H9 (cell line): ENCODE data around the gene ANKRD12. TPM values are rescaled to one million over a fixed set of nuclear protein-coding genes. Genes with fewer than 3 reads are reported as not detected.

ENCODE experiments used
- DNase-seq: peaks from one replicate; pipeline ENCODE4 v3.0.0-alpha.2; 2017
- H2AFZ ChIP-seq: one replicate; pipeline ENCODE4 v1.6.1; 2013; ENCODE audit warnings: mild to moderate bottlenecking, low read length, control low read depth, moderate library complexity
- H2AK5ac ChIP-seq: 2 replicates; pipeline ENCODE4 v1.6.1; 2013; ENCODE audit warnings: low read length, control low read depth, mixed read lengths; ENCODE audit not compliant: insufficient read length
- H2BK120ac ChIP-seq: one replicate; pipeline ENCODE4 v1.6.1; 2013; ENCODE audit warnings: low read depth, mild to moderate bottlenecking, low read length, control low read depth, inconsistent platforms; ENCODE audit not compliant: poor library complexity, severe bottlenecking
- H2BK12ac ChIP-seq: 2 replicates; pipeline ENCODE4 v1.6.1; 2013; ENCODE audit warnings: low read length, control low read depth, mixed read lengths, low read depth; ENCODE audit not compliant: insufficient read length
- H2BK15ac ChIP-seq: 2 replicates; pipeline ENCODE4 v1.6.1; 2013; ENCODE audit warnings: low read depth, low read length, control low read depth
- H2BK20ac ChIP-seq: one replicate; pipeline ENCODE4 v1.6.1; 2013; ENCODE audit warnings: low read depth, mild to moderate bottlenecking, low read length, control low read depth, inconsistent platforms; ENCODE audit not compliant: poor library complexity, severe bottlenecking
- H2BK5ac ChIP-seq: 2 replicates; pipeline ENCODE4 v1.6.1; 2013; ENCODE audit warnings: low read length, control low read depth, mixed read lengths; ENCODE audit not compliant: insufficient read length
- H3K14ac ChIP-seq: 2 replicates; pipeline ENCODE4 v1.6.1; 2013; ENCODE audit warnings: low read length, control low read depth; ENCODE audit not compliant: insufficient read depth
- H3K18ac ChIP-seq: 2 replicates; pipeline ENCODE4 v1.6.1; 2013; ENCODE audit warnings: low read depth, mild to moderate bottlenecking, mixed read lengths, low read length, control low read depth; ENCODE audit not compliant: insufficient read length
- H3K23ac ChIP-seq: 2 replicates; pipeline ENCODE4 v1.6.1; 2013; ENCODE audit warnings: low read length, control low read depth, mixed read lengths, low read depth; ENCODE audit not compliant: insufficient read length
- H3K23me2 ChIP-seq: 2 replicates; pipeline ENCODE4 v1.6.1; 2013; ENCODE audit warnings: low read depth, mild to moderate bottlenecking, mixed read lengths, low read length, control low read depth; ENCODE audit not compliant: insufficient read length, poor library complexity, severe bottlenecking
- H3K27ac ChIP-seq: 2 replicates; pipeline ENCODE4 v1.5.1; 2013; ENCODE audit warnings: low read length, control low read depth, mixed read lengths, low read depth; ENCODE audit not compliant: insufficient read length
- H3K27me3 ChIP-seq: 2 replicates; pipeline ENCODE4 v1.6.1; 2013; ENCODE audit warnings: low read length, control low read depth, inconsistent platforms; ENCODE audit not compliant: insufficient read depth
- H3K4ac ChIP-seq: 2 replicates; pipeline ENCODE4 v1.6.1; 2013; ENCODE audit warnings: low read depth, mild to moderate bottlenecking, control low read depth, inconsistent platforms, low read length, moderate library complexity
- H3K4me1 ChIP-seq: 2 replicates; pipeline ENCODE4 v1.6.1; 2013; ENCODE audit warnings: low read length, control low read depth, inconsistent platforms; ENCODE audit not compliant: insufficient read depth
- H3K4me2 ChIP-seq: 2 replicates; pipeline ENCODE4 v1.6.1; 2013; ENCODE audit warnings: low read length, control low read depth, mixed read lengths; ENCODE audit not compliant: insufficient read length, insufficient read depth
- H3K56ac ChIP-seq: 2 replicates; pipeline ENCODE4 v1.6.1; 2013; ENCODE audit warnings: low read depth, mild to moderate bottlenecking, mixed read lengths, low read length, control low read depth; ENCODE audit not compliant: insufficient read length
- H3K79me1 ChIP-seq: 2 replicates; pipeline ENCODE4 v1.6.1; 2013; ENCODE audit warnings: low read depth, mild to moderate bottlenecking, moderate library complexity, low read length, control low read depth, inconsistent platforms; ENCODE audit not compliant: insufficient read depth, poor library complexity, severe bottlenecking
- H3K79me2 ChIP-seq: 2 replicates; pipeline ENCODE4 v1.6.1; 2013; ENCODE audit warnings: low read length, control low read depth, inconsistent platforms; ENCODE audit not compliant: insufficient read depth
- H3K9ac ChIP-seq: 2 replicates; pipeline ENCODE4 v1.6.1; 2013; ENCODE audit warnings: low read length, control low read depth, mixed read lengths; ENCODE audit not compliant: insufficient read length; ENCODE audit errors: extremely low read depth
- H3K9me3 ChIP-seq: one replicate; pipeline ENCODE4 v1.6.1; 2013; ENCODE audit warnings: low read depth, low read length, inconsistent platforms; ENCODE audit not compliant: control insufficient read depth
- H3T11ph ChIP-seq: one replicate; pipeline ENCODE4 v1.6.1; 2013; ENCODE audit warnings: mild to moderate bottlenecking, low read length, control low read depth, inconsistent platforms
- H4K20me1 ChIP-seq: one replicate; pipeline ENCODE4 v1.6.1; 2013; ENCODE audit not compliant: control insufficient read depth, insufficient read length, insufficient read depth
- H4K5ac ChIP-seq: 2 replicates; pipeline ENCODE4 v1.6.1; 2013; ENCODE audit warnings: low read depth, mild to moderate bottlenecking, mixed read lengths, low read length, control low read depth; ENCODE audit not compliant: insufficient read length
- H4K8ac ChIP-seq: replicated peaks from 2 replicates; pipeline ENCODE4 v1.6.1; 2013; ENCODE audit warnings: low read length, control low read depth, mixed read lengths, low read depth; ENCODE audit not compliant: insufficient read length
- H4K91ac ChIP-seq: 2 replicates; pipeline ENCODE4 v1.6.1; 2013; ENCODE audit warnings: low read depth, mild to moderate bottlenecking, moderate library complexity, mixed read lengths, low read length, control low read depth; ENCODE audit not compliant: insufficient read length
- H3K27ac Mint-ChIP-seq, 3 experiments: 2 replicates in 2 of 3; 3 replicates in 1 of 3; pipeline ENCODE4 v1.8.0; 2020 to 2021; ENCODE audit warnings: mixed read lengths in 3 of 3, mild to moderate bottlenecking in 1 of 3, moderate library complexity in 1 of 3
- H3K27me3 Mint-ChIP-seq: 2 replicates; pipeline ENCODE4 v1.8.0; 2021; ENCODE audit warnings: low read depth, mild to moderate bottlenecking, moderate library complexity, mixed read lengths
- H3K36me3 Mint-ChIP-seq, 3 experiments: 2 replicates in 2 of 3; 3 replicates in 1 of 3; pipeline ENCODE4 v1.8.0; 2020 to 2021; ENCODE audit warnings: low read depth in 3 of 3, mixed read lengths in 3 of 3; ENCODE audit not compliant: insufficient read depth in 1 of 3
- H3K4me1 Mint-ChIP-seq, 2 experiments: 2 replicates each; pipeline ENCODE4 v1.8.0; 2020; ENCODE audit warnings: mixed read lengths in 2 of 2
- H3K4me3 Mint-ChIP-seq, 2 experiments: 2 replicates in 1 of 2; 3 replicates in 1 of 2; pipeline ENCODE4 v1.8.0; 2020 to 2021; ENCODE audit warnings: mild to moderate bottlenecking in 2 of 2, mixed read lengths in 2 of 2, moderate library complexity in 1 of 2
- H3K9me3 Mint-ChIP-seq, 2 experiments: 2 replicates in 1 of 2; 3 replicates in 1 of 2; pipeline ENCODE4 v1.8.0; 2020; ENCODE audit warnings: mild to moderate bottlenecking in 2 of 2, mixed read lengths in 2 of 2, moderate library complexity in 1 of 2
- WGBS: extraction: QIAGEN DNeasy Blood & Tissue Kit; methylation state at CpG from one replicate; pipeline ENCODE4 v1.1.7; 2013; ENCODE audit warnings: missing lambda C conversion rate, low lambda C conversion rate, mixed read lengths; ENCODE audit not compliant: insufficient read length; ENCODE audit errors: extremely low coverage; 5-methylcytosine and 5-hydroxymethylcytosine counted together
- total RNA-seq: library from RNA; stranded (reverse); gene quantifications from 2 replicates; pipeline ENCODE4 v1.2.1, GENCODE V29; 2021
- TF ChIP-seq, protein P1 (sequence below): fragments of 200-600 bp; sonication (generic); conservative IDR thresholded peaks from 3 replicates; pipeline ENCODE4 v1.8.0; 2021; ENCODE audit warnings: antibody characterized with exemption, mild to moderate bottlenecking

ANKRD12 gene
- total RNA-seq, 1 experiment from 2014 or later, result 38.9 TPM

DNA sequence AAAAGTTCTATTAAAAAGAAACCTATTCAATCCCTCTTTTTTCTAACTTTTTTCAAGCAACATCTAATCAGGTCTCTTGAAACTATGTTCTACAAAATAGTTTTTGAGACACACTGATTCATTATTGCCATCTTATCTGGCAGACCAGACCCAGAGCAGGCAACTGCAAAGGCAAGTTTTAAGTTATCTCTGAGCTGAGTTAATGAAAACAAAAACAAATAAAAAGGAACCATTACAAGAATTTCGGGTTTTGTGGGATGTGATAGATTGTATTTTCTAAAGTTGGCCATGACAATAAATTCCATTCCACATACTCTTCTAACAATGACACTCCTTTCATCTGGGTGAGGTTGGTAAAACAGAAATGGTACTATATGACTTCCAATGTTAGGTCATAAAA lies 182.8 kb downstream of the ANKRD12 start:
- Histone ChIP-seq H3K4me2 (no peak overlapping the region), H3K56ac (no peak overlapping the region), H3K18ac (no peak overlapping the region), H4K91ac (no peak overlapping the region), H4K8ac (no peak overlapping the region), H2BK12ac (no peak overlapping the region), H3K79me2 (no peaks in the 10 kb centered on the region), H2BK120ac (no peak overlapping the region), H3K23me2 (no peaks in the 10 kb centered on the region), H3T11ph (no peak overlapping the region), H2BK20ac (no peak overlapping the region), H3K79me1 (no peaks in the 10 kb centered on the region), H3K9ac (no peak overlapping the region), H4K20me1 (no peaks in the 10 kb centered on the region), H2AFZ (no peak overlapping the region), H3K14ac (no peak overlapping the region), H2AK5ac (no peak overlapping the region), H3K27ac (no peak overlapping the region), H3K4me1 (no peaks in the 10 kb centered on the region), H4K5ac (no peak overlapping the region), H3K9me3 (no peaks in the 10 kb centered on the region), H3K27me3 (no peaks in the 10 kb centered on the region), H2BK5ac (no peak overlapping the region), H3K23ac (no peak overlapping the region), H3K4ac (no peak overlapping the region), H2BK15ac (no peak overlapping the region)
- DNase-seq, result no peak
- TF ChIP-seq, protein P1, sequence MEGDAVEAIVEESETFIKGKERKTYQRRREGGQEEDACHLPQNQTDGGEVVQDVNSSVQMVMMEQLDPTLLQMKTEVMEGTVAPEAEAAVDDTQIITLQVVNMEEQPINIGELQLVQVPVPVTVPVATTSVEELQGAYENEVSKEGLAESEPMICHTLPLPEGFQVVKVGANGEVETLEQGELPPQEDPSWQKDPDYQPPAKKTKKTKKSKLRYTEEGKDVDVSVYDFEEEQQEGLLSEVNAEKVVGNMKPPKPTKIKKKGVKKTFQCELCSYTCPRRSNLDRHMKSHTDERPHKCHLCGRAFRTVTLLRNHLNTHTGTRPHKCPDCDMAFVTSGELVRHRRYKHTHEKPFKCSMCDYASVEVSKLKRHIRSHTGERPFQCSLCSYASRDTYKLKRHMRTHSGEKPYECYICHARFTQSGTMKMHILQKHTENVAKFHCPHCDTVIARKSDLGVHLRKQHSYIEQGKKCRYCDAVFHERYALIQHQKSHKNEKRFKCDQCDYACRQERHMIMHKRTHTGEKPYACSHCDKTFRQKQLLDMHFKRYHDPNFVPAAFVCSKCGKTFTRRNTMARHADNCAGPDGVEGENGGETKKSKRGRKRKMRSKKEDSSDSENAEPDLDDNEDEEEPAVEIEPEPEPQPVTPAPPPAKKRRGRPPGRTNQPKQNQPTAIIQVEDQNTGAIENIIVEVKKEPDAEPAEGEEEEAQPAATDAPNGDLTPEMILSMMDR, result no peak
- H3K27me3 Mint-ChIP-seq, result no peaks in the 10 kb centered on the region; the same call in 1 of the 2 replicates
- no peak overlapping the region for H3K4me3 Mint-ChIP-seq
- H3K9me3 Mint-ChIP-seq, result peaks cover 4% of the 10 kb centered on the region in 2 experiments; a peak in 2 of 5 replicates
- H3K4me1 Mint-ChIP-seq, result peaks cover 0 to 3% of the 10 kb centered on the region in 2 experiments; a peak in 1 of 4 replicates
- H3K36me3 Mint-ChIP-seq, result peaks cover 0 to 6% (median 2%) of the 10 kb centered on the region in 3 experiments; a peak in 1 of 7 replicates
- WGBS, result no CpG with 5 or more reads among the region's 1 CpG
- no peak overlapping the region; a peak in 1 of 7 replicates for H3K27ac Mint-ChIP-seq
